HepG2 (cell line): ENCODE results near the gene TPGS1. TPM values are rescaled to one million over a fixed set of nuclear protein-coding genes. Genes with fewer than 3 reads are reported as not detected.
A peak's percentile ranks its signal among the peaks of the same experiment; 100 is the strongest.

Source experiments
- ATAC-seq: fragments of 200-7000 bp; cut with Tn5 transposase; 3 replicates; pipeline ENCODE4 v1.9.1; 2020; ENCODE audit warnings: mild to moderate bottlenecking, moderate library complexity
- BruUV-seq: library from RNA; stranded (reverse); fragments of 400-500 nt; replicated peaks from 2 replicates; lab custom pipeline; 2021; lab: Mats Ljungman, UMichigan
- CTCF ChIA-PET: fragments of 300-600 bp; formaldehyde crosslinking; extraction: SDS; loops from one replicate; lab custom pipeline; 2021; ENCODE audit warnings: low total read pairs, inconsistent platforms, low intra/inter-chr PET ratio; lab: Yijun Ruan, JAX
- POLR2A ChIA-PET: fragments of 350-600 bp; sonication (Branson Sonifier 250); formaldehyde crosslinking; loops from one replicate; lab custom pipeline; 2020; ENCODE audit warnings: antibody characterized with exemption, inconsistent platforms; lab: Yijun Ruan, JAX
- DNase-seq: peaks from one replicate; pipeline ENCODE4 v3.0.0-alpha.2; 2015; ENCODE audit warnings: low spot score
- FAIRE-seq: peaks from 3 replicates; lab custom pipeline; 2011; peaks lifted over from hg19 to GRCh38; lab: Jason Lieb, UNC
- H2AFZ ChIP-seq: one replicate; pipeline ENCODE4 v1.6.1; 2011; ENCODE audit warnings: low read length, inconsistent platforms
- H3K27ac ChIP-seq: fragments of 300-600 bp; 3 replicates; pipeline ENCODE4 v1.8.0; 2011; ENCODE audit warnings: mixed run types, mild to moderate bottlenecking, mixed read lengths, low read length, inconsistent platforms; ENCODE audit not compliant: insufficient read depth; ENCODE audit errors: extremely low read length
- H3K27me3 ChIP-seq, 2 experiments: fragments of 200-600 bp in 1 of 2; 2 replicates in 1 of 2; 3 replicates in 1 of 2; pipeline versions ENCODE4 v1.6.0 to v1.8.0; 2011; ENCODE audit warnings: low read length in 2 of 2, mild to moderate bottlenecking in 2 of 2, moderate library complexity in 2 of 2, inconsistent platforms in 1 of 2; ENCODE audit not compliant: insufficient read depth in 2 of 2, control insufficient read depth in 1 of 2
- H3K36me3 ChIP-seq, 2 experiments: fragments of 200-600 bp in 1 of 2; replicated peaks in 1 of 2; 2 replicates in 1 of 2; 3 replicates in 1 of 2; pipeline versions ENCODE4 v1.5.1 to v1.8.0; 2011; ENCODE audit warnings: low read length in 2 of 2, inconsistent platforms in 1 of 2; ENCODE audit not compliant: insufficient read depth in 2 of 2, control insufficient read depth in 1 of 2
- H3K4me1 ChIP-seq: 2 replicates; pipeline ENCODE4 v1.5.1; 2012; ENCODE audit warnings: low read length, inconsistent platforms; ENCODE audit not compliant: insufficient read depth
- H3K4me2 ChIP-seq: 2 replicates; pipeline ENCODE4 v1.6.0; 2011; ENCODE audit warnings: low read depth, low read length, inconsistent platforms
- H3K4me3 ChIP-seq, 3 experiments: fragments of 200-600 bp in 1 of 3; sonication (generic), shearing (Covaris generic) in 1 of 3; replicated peaks in 1 of 3; 2 replicates each; pipeline ENCODE4 v1.5.1; 2011 to 2016; ENCODE audit warnings: low read length in 3 of 3, inconsistent platforms in 2 of 3, low read depth in 2 of 3, mild to moderate bottlenecking in 2 of 3, control low read depth in 1 of 3, mixed read lengths in 1 of 3; ENCODE audit not compliant: insufficient read depth in 1 of 3
- H3K79me2 ChIP-seq: one replicate; pipeline ENCODE4 v1.6.1; 2011; ENCODE audit warnings: low read length, inconsistent platforms; ENCODE audit not compliant: insufficient read depth
- H3K9ac ChIP-seq: 2 replicates; pipeline ENCODE4 v1.6.0; 2011; ENCODE audit warnings: mild to moderate bottlenecking, low read depth, low read length, inconsistent platforms; ENCODE audit not compliant: insufficient read depth
- H3K9me3 ChIP-seq: 2 replicates; pipeline ENCODE4 v1.5.1; 2012; ENCODE audit warnings: mild to moderate bottlenecking, low read length
- H4K20me1 ChIP-seq: 2 replicates; pipeline ENCODE4 v1.6.0; 2011; ENCODE audit warnings: inconsistent platforms, mild to moderate bottlenecking, low read length, moderate library complexity; ENCODE audit not compliant: insufficient read depth
- AGO2 ChIP-seq: fragments of 200-400 bp; formaldehyde crosslinking; optimal IDR thresholded peaks from 2 replicates; pipeline ENCODE3; 2017; ENCODE audit warnings: mild to moderate bottlenecking, low read depth, low read length, moderate library complexity
- RBFOX2 ChIP-seq: fragments of 200-400 bp; formaldehyde crosslinking; IDR thresholded peaks from 2 replicates; pipeline ENCODE4 v1.6.1; 2017; ENCODE audit warnings: low read depth, mild to moderate bottlenecking, low read length
- RBM22 ChIP-seq: fragments of 200-400 bp; formaldehyde crosslinking; optimal IDR thresholded peaks from 2 replicates; pipeline ENCODE3; 2017; ENCODE audit warnings: mild to moderate bottlenecking, low read length, moderate library complexity
- WGBS: methylation state at CpG from one replicate; pipeline ENCODE4 v1.1.6; 2017; ENCODE audit warnings: low lambda C conversion rate; 5-methylcytosine and 5-hydroxymethylcytosine counted together
- in situ Hi-C: cut with HindIII; loops from 2 replicates; pipeline ENCODE4 v1.10.0; 2017; ENCODE audit warnings: low pct_unique_long_range_greater_than_20kb; ENCODE audit not compliant: extremely low pct_ligation_motif_present
- intact Hi-C: fragments of 100-400 bp; cut with micrococcal nuclease; formaldehyde crosslinking; loops from one replicate; pipeline ENCODE4 v1.10.0; 2022; ENCODE audit not compliant: unreplicated experiment
- polyA plus RNA-seq, 8 experiments: library from polyadenylated mRNA; depleted of rRNA in 3 of 8; stranded (reverse) in 7 of 8; unstranded in 1 of 8; fragments of >200 nt; fragmentation: Illumina TruSeq in 4 of 8; extraction: Trizol in 4 of 8; gene quantifications; 2 replicates each; pipeline versions ENCODE4 v1.2.1 to v1.2.3, GENCODE V29; 2011 to 2016; ENCODE audit warnings: low read depth in 4 of 8, missing spikeins in 1 of 8, mixed read lengths in 1 of 8; ENCODE audit not compliant: insufficient read depth in 1 of 8
- total RNA-seq, 5 experiments: library from RNA; depleted of rRNA; stranded (reverse); fragments of >200 nt; fragmentation: Illumina TruSeq; extraction: Trizol; gene quantifications; 2 replicates each; pipeline ENCODE4 v1.2.3, GENCODE V29; 2016; ENCODE audit warnings: low read depth in 1 of 5
- TF ChIP-seq, protein P1 (sequence below): sonication (generic); formaldehyde crosslinking; IDR thresholded peaks from 2 replicates; pipeline ENCODE4 v1.4.0; 2020; ENCODE audit warnings: missing genetic modification reagents, borderline replicate concordance
- TF ChIP-seq, protein P2 (sequence below): sonication (generic); formaldehyde crosslinking; IDR thresholded peaks from 2 replicates; pipeline ENCODE4 v1.9.0; 2022; ENCODE audit warnings: low read depth, missing genetic modification reagents

The TPGS1 gene
- total and polyA plus RNA-seq, 2 of the 13 experiments (the other 11 are each of a cell fraction or from before 2014, with no cell fraction given): 1.1 to 6.2 TPM

DNA sequence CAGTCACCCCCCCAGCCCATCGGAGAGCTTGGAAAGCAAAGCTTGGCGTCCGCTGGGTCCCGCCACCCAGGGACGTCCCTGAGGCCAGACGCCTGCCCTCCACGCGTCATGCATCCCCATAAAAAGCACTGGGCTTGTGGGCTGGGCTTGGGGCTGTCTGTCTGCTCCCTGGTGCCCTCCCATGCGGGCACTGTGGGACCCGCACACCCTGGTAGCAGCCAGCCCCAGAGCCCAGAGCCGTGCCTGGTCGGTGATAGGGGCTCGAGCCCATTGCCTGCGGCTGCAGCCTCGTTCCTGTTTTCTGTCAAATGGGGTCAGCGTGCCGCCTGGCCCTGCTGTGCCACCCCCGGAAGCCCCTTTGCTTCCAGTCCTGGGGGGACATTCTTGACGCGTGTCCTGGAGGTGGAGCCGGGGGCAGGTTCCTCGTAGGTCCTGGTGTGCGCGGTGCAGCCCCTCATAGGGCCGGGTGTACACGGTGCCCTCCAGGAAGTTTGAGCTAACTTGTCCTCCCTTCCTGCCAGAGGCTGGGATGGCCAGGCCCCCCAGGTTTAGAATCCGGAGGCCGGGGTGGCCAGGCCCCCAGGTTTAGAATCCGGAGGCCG lies 32.2 kb downstream of the TPGS1 start:
- no peaks in the 10 kb centered on the region for H3K9me3 ChIP-seq
- no TSS peak for BruUV-seq
- ChIA-PET POLR2A (interaction anchor here (1.1 kb wide), 1 partner anchor 16 kb away, joined by 3 read pairs; no protein-coding TSS in a partner anchor), CTCF (no interaction called here)
- H4K20me1 ChIP-seq: peaks cover 16% of the 10 kb centered on the region; the same call in 1 of the 2 replicates
- no peak overlapping the region for H3K4me3 ChIP-seq
- H3K27ac ChIP-seq: no peak overlapping the region
- no peak overlapping the region for H3K4me2 ChIP-seq
- intact Hi-C loops (no loop called here), in situ Hi-C loops (no loop called here)
- H3K79me2 ChIP-seq: peaks cover 11% of the 10 kb centered on the region
- H3K9ac ChIP-seq: no peak overlapping the region
- H3K4me1 ChIP-seq: peaks cover 8% of the 10 kb centered on the region
- no peak for ATAC-seq
- H3K36me3 ChIP-seq: peaks cover 16 to 50% of the 10 kb centered on the region in 2 experiments; a peak in 4 of 5 replicates
- DNase-seq: no peak
- no peaks in the 10 kb centered on the region for H3K27me3 ChIP-seq
- 97% methylated on average over 16 of the region's 30 CpGs for WGBS
- H2AFZ ChIP-seq: no peak overlapping the region
- no peak for FAIRE-seq
- TF ChIP-seq RBFOX2: peak; percentile 56; the same call in 1 of the 2 replicates
- TF ChIP-seq, protein P1, sequence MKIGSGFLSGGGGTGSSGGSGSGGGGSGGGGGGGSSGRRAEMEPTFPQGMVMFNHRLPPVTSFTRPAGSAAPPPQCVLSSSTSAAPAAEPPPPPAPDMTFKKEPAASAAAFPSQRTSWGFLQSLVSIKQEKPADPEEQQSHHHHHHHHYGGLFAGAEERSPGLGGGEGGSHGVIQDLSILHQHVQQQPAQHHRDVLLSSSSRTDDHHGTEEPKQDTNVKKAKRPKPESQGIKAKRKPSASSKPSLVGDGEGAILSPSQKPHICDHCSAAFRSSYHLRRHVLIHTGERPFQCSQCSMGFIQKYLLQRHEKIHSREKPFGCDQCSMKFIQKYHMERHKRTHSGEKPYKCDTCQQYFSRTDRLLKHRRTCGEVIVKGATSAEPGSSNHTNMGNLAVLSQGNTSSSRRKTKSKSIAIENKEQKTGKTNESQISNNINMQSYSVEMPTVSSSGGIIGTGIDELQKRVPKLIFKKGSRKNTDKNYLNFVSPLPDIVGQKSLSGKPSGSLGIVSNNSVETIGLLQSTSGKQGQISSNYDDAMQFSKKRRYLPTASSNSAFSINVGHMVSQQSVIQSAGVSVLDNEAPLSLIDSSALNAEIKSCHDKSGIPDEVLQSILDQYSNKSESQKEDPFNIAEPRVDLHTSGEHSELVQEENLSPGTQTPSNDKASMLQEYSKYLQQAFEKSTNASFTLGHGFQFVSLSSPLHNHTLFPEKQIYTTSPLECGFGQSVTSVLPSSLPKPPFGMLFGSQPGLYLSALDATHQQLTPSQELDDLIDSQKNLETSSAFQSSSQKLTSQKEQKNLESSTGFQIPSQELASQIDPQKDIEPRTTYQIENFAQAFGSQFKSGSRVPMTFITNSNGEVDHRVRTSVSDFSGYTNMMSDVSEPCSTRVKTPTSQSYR (CRISPR knock-in tag): no peak
- peak; percentile 21 for TF ChIP-seq AGO2
- TF ChIP-seq RBM22: peak; percentile 16
- TF ChIP-seq, protein P2, sequence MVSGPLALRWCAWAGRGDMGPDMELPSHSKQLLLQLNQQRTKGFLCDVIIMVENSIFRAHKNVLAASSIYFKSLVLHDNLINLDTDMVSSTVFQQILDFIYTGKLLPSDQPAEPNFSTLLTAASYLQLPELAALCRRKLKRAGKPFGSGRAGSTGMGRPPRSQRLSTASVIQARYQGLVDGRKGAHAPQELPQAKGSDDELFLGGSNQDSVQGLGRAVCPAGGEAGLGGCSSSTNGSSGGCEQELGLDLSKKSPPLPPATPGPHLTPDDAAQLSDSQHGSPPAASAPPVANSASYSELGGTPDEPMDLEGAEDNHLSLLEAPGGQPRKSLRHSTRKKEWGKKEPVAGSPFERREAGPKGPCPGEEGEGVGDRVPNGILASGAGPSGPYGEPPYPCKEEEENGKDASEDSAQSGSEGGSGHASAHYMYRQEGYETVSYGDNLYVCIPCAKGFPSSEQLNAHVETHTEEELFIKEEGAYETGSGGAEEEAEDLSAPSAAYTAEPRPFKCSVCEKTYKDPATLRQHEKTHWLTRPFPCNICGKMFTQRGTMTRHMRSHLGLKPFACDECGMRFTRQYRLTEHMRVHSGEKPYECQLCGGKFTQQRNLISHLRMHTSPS (CRISPR knock-in tag): no peak
